ENCODE data around the gene NTSR1. TPM values are rescaled to one million over a fixed set of nuclear protein-coding genes. Genes with fewer than 3 reads are reported as not detected.
"Not testable (repeated sequence)": the region's sequence is repeated elsewhere in the genome, so short reads cannot be mapped to it uniquely, and the experiment has no call there.

Gene NTSR1
- total and polyA plus RNA-seq, 5 donors = 0.06 TPM; not detected in 4

GRCh38 chr20:62675156-62675876, 33.3 kb upstream of the NTSR1 start:
- Histone ChIP-seq H3K9me3 (ENCODE audit: control insufficient read depth, low read length) (no peaks in the 10 kb centered on the region), H3K4me3 (ENCODE audit: low read length) (no peak overlapping the region), H3K27ac (ENCODE audit: low read length) (no peak overlapping the region), H3K27me3 (ENCODE audit: control insufficient read depth, insufficient read depth) (no peaks in the 10 kb centered on the region), H3K4me1 (ENCODE audit: control insufficient read depth, insufficient read depth, low read length) (no peaks in the 10 kb centered on the region)
- DNase-seq (peak in 1 of 3 donors; percentile 50), ATAC-seq (peak; percentile 13 to 35)
- 64% methylated on average over 25 of the region's 25 CpGs for WGBS
- intact Hi-C loops (cut with DNase I) = no loop called here

GRCh38 chr20:62675877-62676260, 32.8 kb upstream of the NTSR1 start:
- Histone ChIP-seq H3K4me1 (ENCODE audit: control insufficient read depth, insufficient read depth, low read length) (no peaks in the 10 kb centered on the region), H3K4me3 (ENCODE audit: low read length) (no peak overlapping the region), H3K27ac (ENCODE audit: low read length) (no peak overlapping the region), H3K27me3 (ENCODE audit: control insufficient read depth, insufficient read depth) (no peaks in the 10 kb centered on the region), H3K9me3 (ENCODE audit: control insufficient read depth, low read length) (no peaks in the 10 kb centered on the region)
- intact Hi-C loops (cut with DNase I) = no loop called here
- WGBS = 59% methylated on average over 14 of the region's 14 CpGs
- DNase-seq (peak in 1 of 3 donors; percentile 9), ATAC-seq (no peak)

- DNase-seq (peak in 1 of 3 donors; percentile 2), ATAC-seq (no peak)
- no peak overlapping the region for H3K27ac ChIP-seq (ENCODE audit: low read length)
- no peaks in the 10 kb centered on the region for H3K27me3 ChIP-seq (ENCODE audit: control insufficient read depth, insufficient read depth)
- no peak overlapping the region for H3K4me3 ChIP-seq (ENCODE audit: low read length)
- H3K4me1 ChIP-seq (ENCODE audit: control insufficient read depth, insufficient read depth, low read length) = no peaks in the 10 kb centered on the region
- no peaks in the 10 kb centered on the region for H3K9me3 ChIP-seq (ENCODE audit: control insufficient read depth, low read length)
- WGBS = 83% methylated on average over 9 of the region's 9 CpGs
- intact Hi-C loops (cut with DNase I) = no loop called here
These were observed 31.7 kb upstream of the NTSR1 start for GRCh38 chr20:62676976-62677375.

GRCh38 chr20:62677678-62678077, 31.0 kb upstream of the NTSR1 start:
- ATAC-seq = no peak
- peak in 1 of 3 donors; percentile 50 for DNase-seq
- Histone ChIP-seq H3K4me1 (ENCODE audit: control insufficient read depth, insufficient read depth, low read length) (no peaks in the 10 kb centered on the region), H3K27me3 (ENCODE audit: control insufficient read depth, insufficient read depth) (no peaks in the 10 kb centered on the region), H3K27ac (ENCODE audit: low read length) (no peak overlapping the region), H3K9me3 (ENCODE audit: control insufficient read depth, low read length) (no peaks in the 10 kb centered on the region), H3K4me3 (ENCODE audit: low read length) (no peak overlapping the region)
- WGBS = 77% methylated on average over 10 of the region's 10 CpGs
- intact Hi-C loops (cut with DNase I) = no loop called here

- Histone ChIP-seq H3K4me1 (ENCODE audit: control insufficient read depth, insufficient read depth, low read length) (no peaks in the 10 kb centered on the region), H3K4me3 (ENCODE audit: low read length) (no peak overlapping the region), H3K27me3 (ENCODE audit: control insufficient read depth, insufficient read depth) (no peaks in the 10 kb centered on the region), H3K9me3 (ENCODE audit: control insufficient read depth, low read length) (no peaks in the 10 kb centered on the region), H3K27ac (ENCODE audit: low read length) (no peak overlapping the region)
- WGBS = 33% methylated on average over 9 of the region's 9 CpGs
- ATAC-seq (no peak), DNase-seq (no peak)
- intact Hi-C loops (cut with DNase I) = no loop called here
These were observed 30.1 kb upstream of the NTSR1 start for GRCh38 chr20:62678553-62678952.

GRCh38 chr20:62679978-62680589, 28.6 kb upstream of the NTSR1 start:
- intact Hi-C loops (cut with DNase I) = no loop called here
- no peak for DNase-seq
- Histone ChIP-seq H3K9me3 (ENCODE audit: control insufficient read depth, low read length) (no peaks in the 10 kb centered on the region), H3K27me3 (ENCODE audit: control insufficient read depth, insufficient read depth) (no peaks in the 10 kb centered on the region), H3K27ac (ENCODE audit: low read length) (no peak overlapping the region), H3K4me1 (ENCODE audit: control insufficient read depth, insufficient read depth, low read length) (no peaks in the 10 kb centered on the region), H3K4me3 (ENCODE audit: low read length) (no peak overlapping the region)
- 95% methylated on average over 11 of the region's 11 CpGs for WGBS
- no peak for ATAC-seq

- H3K27ac ChIP-seq (ENCODE audit: low read length) = no peak overlapping the region
- no peaks in the 10 kb centered on the region for H3K9me3 ChIP-seq (ENCODE audit: control insufficient read depth, low read length)
- intact Hi-C loops (cut with DNase I) = no loop called here
- H3K27me3 ChIP-seq (ENCODE audit: control insufficient read depth, insufficient read depth) = no peaks in the 10 kb centered on the region
- no peak overlapping the region for H3K4me3 ChIP-seq (ENCODE audit: low read length)
- H3K4me1 ChIP-seq (ENCODE audit: control insufficient read depth, insufficient read depth, low read length) = no peaks in the 10 kb centered on the region
- ATAC-seq = no peak
- no peak for DNase-seq
- 88% methylated on average over 30 of the region's 30 CpGs for WGBS
These were observed 25.6 kb upstream of the NTSR1 start for GRCh38 chr20:62682912-62683517.

GRCh38 chr20:62683660-62684322, 24.8 kb upstream of the NTSR1 start:
- WGBS = 95% methylated on average over 40 of the region's 52 CpGs
- H3K27ac ChIP-seq (ENCODE audit: low read length); DNase-seq; ATAC-seq; H3K27me3 ChIP-seq (ENCODE audit: control insufficient read depth, insufficient read depth); H3K9me3 ChIP-seq (ENCODE audit: control insufficient read depth, low read length); H3K4me1 ChIP-seq (ENCODE audit: control insufficient read depth, insufficient read depth, low read length); intact Hi-C loops (cut with DNase I); H3K4me3 ChIP-seq (ENCODE audit: low read length): not testable (repeated sequence)

GRCh38 chr20:62684981-62685380, 23.7 kb upstream of the NTSR1 start:
- ATAC-seq (no peak), DNase-seq (no peak)
- WGBS = 83% methylated on average over 12 of the region's 12 CpGs
- Histone ChIP-seq H3K27me3 (ENCODE audit: control insufficient read depth, insufficient read depth) (no peaks in the 10 kb centered on the region), H3K9me3 (ENCODE audit: control insufficient read depth, low read length) (no peaks in the 10 kb centered on the region), H3K4me3 (ENCODE audit: low read length) (no peak overlapping the region), H3K4me1 (ENCODE audit: control insufficient read depth, insufficient read depth, low read length) (no peaks in the 10 kb centered on the region), H3K27ac (ENCODE audit: low read length) (no peak overlapping the region)
- intact Hi-C loops (cut with DNase I) = loop anchor here in 1 of 4 donors (5.0 kb wide), 1 partner anchor 102 kb away; no protein-coding TSS in a partner anchor

- no peak overlapping the region for H3K4me3 ChIP-seq (ENCODE audit: low read length)
- H3K27me3 ChIP-seq (ENCODE audit: control insufficient read depth, insufficient read depth) = no peaks in the 10 kb centered on the region
- WGBS = 20% methylated on average over 27 of the region's 27 CpGs
- no peaks in the 10 kb centered on the region for H3K9me3 ChIP-seq (ENCODE audit: control insufficient read depth, low read length)
- ATAC-seq (peak; percentile 30 to 34), DNase-seq (peak in 1 of 3 donors; percentile 76)
- H3K4me1 ChIP-seq (ENCODE audit: control insufficient read depth, insufficient read depth, low read length) = no peaks in the 10 kb centered on the region
- H3K27ac ChIP-seq (ENCODE audit: low read length) = no peak overlapping the region
- intact Hi-C loops (cut with DNase I) = loop anchor here in 1 of 4 donors (5.0 kb wide), 1 partner anchor 101 kb away; no protein-coding TSS in a partner anchor
These were observed 22.7 kb upstream of the NTSR1 start for GRCh38 chr20:62685781-62686555.

Measured in right cardiac atrium (tissue), 5 donors.